ENCODE data around the gene PNLIPRP1.

PNLIPRP1 gene

DNA sequence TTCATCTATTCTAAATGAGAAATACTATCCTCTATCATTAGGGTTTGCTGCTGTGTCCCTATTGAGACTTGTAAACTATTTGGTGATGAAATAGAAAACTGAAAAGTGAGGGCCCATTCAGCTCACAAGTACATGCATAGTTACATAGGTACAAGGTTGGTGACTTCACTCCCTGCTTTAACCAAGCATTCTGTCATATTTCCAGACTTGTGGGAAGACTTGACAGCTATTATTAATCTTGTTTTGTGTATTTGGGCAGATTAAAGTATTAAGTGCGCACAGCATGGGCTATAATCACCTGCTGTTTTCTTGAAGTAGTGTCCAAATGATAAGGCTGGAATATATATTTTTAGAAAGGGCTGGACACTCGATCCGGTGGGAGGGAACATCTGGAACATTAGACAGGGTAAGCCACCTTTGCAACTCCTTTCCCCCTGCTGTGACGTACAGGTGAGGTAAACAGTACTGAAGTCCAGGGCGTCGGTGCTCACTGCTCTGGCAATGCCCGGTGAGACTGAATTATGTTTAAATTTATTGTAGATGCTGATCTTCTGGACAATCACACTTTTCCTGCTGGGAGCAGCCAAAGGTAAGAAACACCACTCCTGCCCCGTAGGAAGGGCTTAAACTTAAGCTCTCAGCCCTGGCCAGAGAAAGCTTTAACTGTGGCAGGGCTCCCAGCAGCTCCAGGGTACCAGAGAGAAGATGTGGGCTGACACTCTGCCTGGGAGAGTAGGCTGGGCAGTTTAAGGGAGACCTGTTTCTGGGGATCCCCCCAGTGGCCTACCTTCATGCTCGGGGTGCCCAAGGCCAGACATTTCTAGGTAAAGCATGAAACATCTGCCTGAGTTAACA is at the start of gene PNLIPRP1:
Gene PNLIPRP1, plus strand, starts transcription at position 370 of the 855 bp plus-strand sequence. Its CDS starts 171 bp downstream, at position 541.
- Histone ChIP-seq H3K36me3 (no peaks in the 10 kb centered on the region), H3K4me3 (ENCODE audit: low read depth, low read length) (no peak within 1 kb of the TSS), H3K27me3 (ENCODE audit: insufficient read depth, low read depth, severe bottlenecking) (no peaks in the 10 kb centered on the region), H3K9me3 (ENCODE audit: severe bottlenecking) (peaks cover 4% of the 10 kb centered on the region), H3K27ac (no peak within 1 kb of the TSS)
- TF ChIP-seq, protein P1, sequence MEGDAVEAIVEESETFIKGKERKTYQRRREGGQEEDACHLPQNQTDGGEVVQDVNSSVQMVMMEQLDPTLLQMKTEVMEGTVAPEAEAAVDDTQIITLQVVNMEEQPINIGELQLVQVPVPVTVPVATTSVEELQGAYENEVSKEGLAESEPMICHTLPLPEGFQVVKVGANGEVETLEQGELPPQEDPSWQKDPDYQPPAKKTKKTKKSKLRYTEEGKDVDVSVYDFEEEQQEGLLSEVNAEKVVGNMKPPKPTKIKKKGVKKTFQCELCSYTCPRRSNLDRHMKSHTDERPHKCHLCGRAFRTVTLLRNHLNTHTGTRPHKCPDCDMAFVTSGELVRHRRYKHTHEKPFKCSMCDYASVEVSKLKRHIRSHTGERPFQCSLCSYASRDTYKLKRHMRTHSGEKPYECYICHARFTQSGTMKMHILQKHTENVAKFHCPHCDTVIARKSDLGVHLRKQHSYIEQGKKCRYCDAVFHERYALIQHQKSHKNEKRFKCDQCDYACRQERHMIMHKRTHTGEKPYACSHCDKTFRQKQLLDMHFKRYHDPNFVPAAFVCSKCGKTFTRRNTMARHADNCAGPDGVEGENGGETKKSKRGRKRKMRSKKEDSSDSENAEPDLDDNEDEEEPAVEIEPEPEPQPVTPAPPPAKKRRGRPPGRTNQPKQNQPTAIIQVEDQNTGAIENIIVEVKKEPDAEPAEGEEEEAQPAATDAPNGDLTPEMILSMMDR (IDR thresholded peaks at IDR 0.05; ENCODE audit: low read depth, low read length), result no peak
- DNase-seq, result no peak

- H3K4me3 ChIP-seq (ENCODE audit: low read depth, low read length), result no peak overlapping the region
- DNase-seq, result no peak
- H3K27ac ChIP-seq, result no peak overlapping the region
- no peaks in the 10 kb centered on the region for H3K9me3 ChIP-seq (ENCODE audit: severe bottlenecking)
- H3K36me3 ChIP-seq, result no peaks in the 10 kb centered on the region
- TF ChIP-seq, protein P1 (IDR thresholded peaks at IDR 0.05; ENCODE audit: low read depth, low read length), result no peak
- H3K27me3 ChIP-seq (ENCODE audit: insufficient read depth, low read depth, severe bottlenecking), result no peaks in the 10 kb centered on the region
These were observed 48.6 kb upstream of the PNLIPRP1 start for GRCh38 chr10:116542007-116542677.

- Histone ChIP-seq H3K36me3 (no peaks in the 10 kb centered on the region), H3K9me3 (ENCODE audit: severe bottlenecking) (no peaks in the 10 kb centered on the region), H3K27me3 (ENCODE audit: insufficient read depth, low read depth, severe bottlenecking) (no peaks in the 10 kb centered on the region), H3K4me3 (ENCODE audit: low read depth, low read length) (no peak overlapping the region), H3K27ac (no peak overlapping the region)
- no peak for DNase-seq
- TF ChIP-seq, protein P1 (IDR thresholded peaks at IDR 0.05; ENCODE audit: low read depth, low read length), result no peak
These were observed 45.6 kb upstream of the PNLIPRP1 start for GRCh38 chr10:116545122-116545521.

DNA sequence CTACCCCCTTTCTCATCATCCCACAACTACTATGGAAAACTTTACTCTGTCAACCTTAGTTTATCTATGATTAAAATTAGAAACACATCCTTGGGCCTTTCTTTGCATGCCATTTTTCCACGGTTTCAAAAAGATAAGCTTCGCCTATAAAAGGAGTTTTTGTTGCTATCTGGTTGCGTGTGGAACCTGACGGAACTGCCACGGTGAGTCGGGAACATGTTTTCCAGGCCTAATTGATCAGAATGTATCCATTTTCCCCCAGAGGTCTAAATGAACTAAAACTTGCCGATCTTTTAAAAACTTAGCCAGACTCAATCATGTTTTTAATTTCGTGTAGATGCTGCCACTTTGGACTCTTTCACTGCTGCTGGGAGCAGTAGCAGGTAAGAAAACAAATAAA is 45.0 kb upstream of the PNLIPRP1 start, which contains the start of gene PNLIP:
Gene PNLIP, plus strand, starts transcription at position 176 of the 400 bp plus-strand sequence. Its CDS starts 162 bp downstream, at position 338.
- no peaks in the 10 kb centered on the region for H3K27me3 ChIP-seq (ENCODE audit: insufficient read depth, low read depth, severe bottlenecking)
- no peak within 1 kb of the TSS for H3K4me3 ChIP-seq (ENCODE audit: low read depth, low read length)
- no peaks in the 10 kb centered on the region for H3K9me3 ChIP-seq (ENCODE audit: severe bottlenecking)
- H3K27ac ChIP-seq, result peak within 1 kb of the TSS; percentile 32; the same call in 1 of the 2 replicates
- no peak for DNase-seq
- H3K36me3 ChIP-seq, result no peaks in the 10 kb centered on the region
- TF ChIP-seq, protein P1 (IDR thresholded peaks at IDR 0.05; ENCODE audit: low read depth, low read length), result no peak

DNA sequence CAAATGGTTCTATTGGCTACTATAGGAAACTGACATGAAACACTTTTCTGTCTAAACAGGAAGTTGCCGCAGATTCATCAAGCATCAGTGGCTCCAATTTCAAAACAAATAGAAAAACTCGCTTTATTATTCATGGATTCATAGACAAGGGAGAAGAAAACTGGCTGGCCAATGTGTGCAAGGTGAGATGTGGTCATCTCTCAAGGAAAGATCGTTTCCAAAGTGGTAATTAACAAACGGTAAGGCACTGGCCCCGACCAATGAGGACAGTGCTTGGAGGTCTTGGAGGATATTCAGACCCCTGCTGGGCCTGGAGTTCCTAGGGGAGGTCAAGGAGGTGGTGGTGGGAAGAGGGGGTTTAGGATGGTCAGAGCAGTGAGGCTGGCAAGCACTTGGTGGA is 42.5 kb upstream of the PNLIPRP1 start:
- peaks cover under 1% of the 10 kb centered on the region for H3K9me3 ChIP-seq (ENCODE audit: severe bottlenecking)
- no peaks in the 10 kb centered on the region for H3K36me3 ChIP-seq
- DNase-seq, result no peak
- no peak overlapping the region for H3K27ac ChIP-seq
- H3K4me3 ChIP-seq (ENCODE audit: low read depth, low read length), result no peak overlapping the region
- TF ChIP-seq, protein P1 (IDR thresholded peaks at IDR 0.05; ENCODE audit: low read depth, low read length), result no peak
- no peaks in the 10 kb centered on the region for H3K27me3 ChIP-seq (ENCODE audit: insufficient read depth, low read depth, severe bottlenecking)
